Measurements from ENCODE around the gene BRIX1.
"Not testable (repeated sequence)": the region's sequence is repeated elsewhere in the genome, so short reads cannot be mapped to it uniquely, and the experiment has no call there.

The BRIX1 gene

GRCh38 chr5:34914671-34915138 is 806 bp upstream of the BRIX1 start:
- peak; percentile 24 for DNase-seq (ENCODE audit: low spot score)

- no peak for DNase-seq (ENCODE audit: low spot score)
Observed at GRCh38 chr5:34915856-34916192, 313 bp downstream of the BRIX1 start.

DNA sequence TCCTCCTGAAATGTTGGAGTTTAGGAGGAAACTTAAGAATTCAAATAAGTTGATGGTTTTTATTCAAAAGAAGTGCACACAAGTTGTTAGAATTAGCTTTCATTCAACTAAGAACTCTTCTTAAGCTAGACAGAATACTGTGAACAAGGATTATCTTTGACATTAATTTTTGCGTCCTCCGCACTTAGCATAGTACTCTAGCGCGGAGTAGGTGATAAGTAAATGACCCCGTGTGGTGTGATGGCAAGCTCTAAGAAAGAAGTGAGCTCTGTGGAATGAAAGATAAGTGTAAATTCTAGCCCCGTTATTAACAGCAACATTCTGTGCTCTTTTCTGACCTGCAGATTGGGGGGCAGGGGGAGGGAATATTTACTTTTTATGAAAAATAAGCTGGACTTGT is 1.0 kb downstream of the BRIX1 start:
- no peak for DNase-seq (ENCODE audit: low spot score)

DNA sequence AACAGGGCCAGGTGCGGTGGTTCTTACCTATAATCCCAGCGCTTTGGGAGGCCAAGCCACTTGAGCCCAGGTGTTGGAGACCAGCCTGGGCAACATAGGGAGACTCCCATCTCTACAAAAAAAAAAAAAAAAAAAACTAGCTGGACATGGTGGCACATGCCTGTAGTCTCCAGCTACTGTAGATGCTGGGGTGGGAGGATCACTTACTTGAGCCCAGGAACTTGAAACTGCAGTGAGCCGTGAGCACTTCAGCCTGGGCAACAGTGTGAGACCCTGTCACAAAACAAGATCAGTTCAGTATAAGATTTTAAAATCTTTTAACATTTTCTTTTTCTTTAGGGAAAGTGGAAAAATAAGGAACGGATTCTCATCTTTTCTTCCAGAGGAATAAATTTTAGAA is 2.5 kb downstream of the BRIX1 start:
- no peak for DNase-seq (ENCODE audit: low spot score)

DNA sequence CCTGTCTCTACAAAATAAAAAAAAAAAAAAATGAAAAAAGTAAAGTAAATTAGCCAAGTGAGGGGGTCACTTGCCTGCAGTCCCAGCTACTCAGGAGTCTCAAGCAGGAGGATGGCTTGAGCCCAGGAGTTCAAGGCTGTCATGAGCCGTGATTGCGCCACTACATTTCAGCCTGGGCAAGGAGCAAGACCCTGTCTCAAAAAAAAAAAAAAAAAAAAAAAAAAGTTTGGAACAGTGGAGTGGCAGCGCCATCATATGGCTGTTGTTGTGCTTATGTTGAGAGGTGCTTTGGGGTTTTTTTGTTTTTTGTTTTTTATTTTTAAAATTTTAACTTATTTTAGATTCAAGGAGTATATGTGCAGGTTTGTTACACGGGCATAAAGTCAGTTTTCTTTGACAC is 3.6 kb downstream of the BRIX1 start:
- DNase-seq (ENCODE audit: low spot score) = no peak

GRCh38 chr5:34923256-34923655 is 7.7 kb downstream of the BRIX1 start:
- not testable (repeated sequence) for DNase-seq (ENCODE audit: low spot score)

DNA sequence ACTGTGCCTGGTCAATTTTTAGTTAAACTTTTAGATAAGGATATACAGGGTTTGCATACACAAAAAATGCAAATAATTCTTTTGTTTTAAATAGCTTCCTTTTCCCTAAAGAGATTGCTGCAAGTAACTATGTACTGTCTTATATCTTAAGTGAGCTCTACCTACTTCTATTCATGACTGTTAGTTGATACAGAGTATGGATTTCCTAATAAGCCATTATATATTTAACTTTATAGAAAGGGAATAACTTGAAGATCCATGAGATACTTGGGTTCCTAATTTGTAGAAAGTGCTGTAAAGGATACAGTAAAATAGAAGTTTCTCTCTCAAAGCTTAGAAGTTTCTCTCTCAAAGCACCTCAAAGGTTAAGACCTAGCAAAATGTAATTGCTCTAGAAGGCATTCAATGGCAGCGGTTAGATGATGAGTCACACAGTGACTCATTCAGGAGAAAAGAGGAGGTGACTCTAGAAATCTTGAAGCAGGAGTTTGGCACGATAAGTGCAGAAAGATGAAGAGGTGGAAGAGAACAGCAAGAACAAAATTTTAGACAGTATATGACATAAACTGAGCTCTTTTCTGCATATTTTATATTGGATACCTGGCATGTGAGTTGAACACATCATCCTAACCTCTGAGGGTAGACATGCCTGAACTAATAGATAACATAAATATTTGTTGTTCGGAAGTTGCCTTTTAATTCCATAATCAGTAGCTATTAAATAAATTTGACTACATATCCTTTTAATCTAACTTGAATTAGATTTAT is 8.4 kb downstream of the BRIX1 start:
- peak; percentile 66 for DNase-seq (ENCODE audit: low spot score)

- DNase-seq (ENCODE audit: low spot score) = no peak
Observed at GRCh38 chr5:34924462-34924765, 8.9 kb downstream of the BRIX1 start.

GRCh38 chr5:34926318-34926888 is 10.9 kb downstream of the BRIX1 start:
- DNase-seq (ENCODE audit: low spot score) = no peak

GRCh38 chr5:34927785-34928184 is 12.3 kb downstream of the BRIX1 start:
- DNase-seq (ENCODE audit: low spot score) = no peak

GRCh38 chr5:34928267-34928666 is 12.8 kb downstream of the BRIX1 start:
- DNase-seq (ENCODE audit: low spot score) = no peak

- DNase-seq (ENCODE audit: low spot score) = peak; percentile 94
Observed at GRCh38 chr5:34929134-34929719, 13.7 kb downstream of the BRIX1 start, which contains the start of gene DNAJC21. TSS of gene DNAJC21 (plus strand) at chr5:34929559. CDS start at chr5:34929820, 261 bp downstream.

- DNase-seq (ENCODE audit: low spot score) = peak; percentile 76
Observed at GRCh38 chr5:34929720-34930461, 14.4 kb downstream of the BRIX1 start.

DNA sequence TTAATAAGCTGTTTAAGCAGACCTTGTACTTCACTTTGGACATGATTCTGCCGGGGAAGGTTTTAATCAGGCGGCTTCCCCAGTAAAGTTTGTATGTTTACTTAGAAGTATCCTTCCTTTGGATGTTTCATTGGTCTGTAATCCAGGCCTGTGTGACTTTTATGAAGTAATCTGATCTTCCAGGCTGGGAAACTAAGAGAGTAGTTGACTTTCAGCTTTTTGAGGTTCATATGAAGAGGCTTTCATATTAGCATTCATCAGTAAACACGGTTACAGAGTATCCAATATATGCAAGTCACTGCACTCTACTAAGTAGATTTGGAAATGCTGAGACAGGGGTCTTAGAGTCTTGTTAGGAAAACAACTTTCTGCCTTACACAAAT is 14.9 kb downstream of the BRIX1 start:
- peak; percentile 26 for DNase-seq (ENCODE audit: low spot score)

DNA sequence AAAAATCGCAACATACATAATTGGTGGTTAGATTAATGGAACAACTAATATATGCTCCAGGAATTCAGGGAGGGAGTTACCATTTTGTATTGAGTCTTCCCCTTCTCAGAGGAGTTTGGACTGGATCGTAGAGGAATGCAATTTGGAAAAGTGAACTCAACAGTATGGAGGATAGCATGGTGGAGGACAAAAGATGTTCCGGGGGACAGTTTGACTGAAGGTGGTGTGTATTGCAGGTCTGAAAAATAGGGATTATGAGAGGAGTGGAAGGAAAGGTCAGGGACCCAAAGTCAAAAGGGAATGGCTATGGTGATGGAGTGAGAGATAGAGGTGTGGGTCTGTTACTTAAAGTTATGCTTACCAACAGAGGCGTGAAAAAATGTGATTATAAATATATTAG is 15.4 kb downstream of the BRIX1 start:
- DNase-seq (ENCODE audit: low spot score) = no peak

DNA sequence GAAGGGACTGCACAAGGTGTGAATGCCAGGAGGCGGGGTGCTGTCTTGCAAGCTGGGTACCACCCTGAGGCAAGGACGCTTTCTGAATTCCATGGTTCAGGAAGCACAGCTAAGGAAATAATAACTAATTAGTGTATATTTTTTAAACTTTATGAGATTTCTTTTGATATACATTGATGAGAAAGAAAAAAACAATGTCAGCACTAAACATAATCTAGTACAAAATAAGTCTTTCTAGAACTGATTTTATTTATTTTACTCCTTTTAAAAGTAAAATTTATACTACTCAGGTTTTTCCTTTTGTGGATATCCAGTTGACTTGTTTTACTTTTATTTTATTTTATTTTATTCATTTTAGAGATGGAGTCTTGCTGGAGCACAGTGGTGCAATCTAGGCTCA is 17.4 kb downstream of the BRIX1 start:
- DNase-seq (ENCODE audit: low spot score) = no peak

GRCh38 chr5:34941936-34942335 is 26.4 kb downstream of the BRIX1 start:
- DNase-seq (ENCODE audit: low spot score) = no peak

GRCh38 chr5:34944044-34944443 is 28.5 kb downstream of the BRIX1 start:
- DNase-seq (ENCODE audit: low spot score) = no peak

- no peak for DNase-seq (ENCODE audit: low spot score)
Observed at GRCh38 chr5:34944460-34945047, 29.0 kb downstream of the BRIX1 start.

GRCh38 chr5:34957321-34957720 is 41.8 kb downstream of the BRIX1 start:
- no peak for DNase-seq (ENCODE audit: low spot score)

DNA sequence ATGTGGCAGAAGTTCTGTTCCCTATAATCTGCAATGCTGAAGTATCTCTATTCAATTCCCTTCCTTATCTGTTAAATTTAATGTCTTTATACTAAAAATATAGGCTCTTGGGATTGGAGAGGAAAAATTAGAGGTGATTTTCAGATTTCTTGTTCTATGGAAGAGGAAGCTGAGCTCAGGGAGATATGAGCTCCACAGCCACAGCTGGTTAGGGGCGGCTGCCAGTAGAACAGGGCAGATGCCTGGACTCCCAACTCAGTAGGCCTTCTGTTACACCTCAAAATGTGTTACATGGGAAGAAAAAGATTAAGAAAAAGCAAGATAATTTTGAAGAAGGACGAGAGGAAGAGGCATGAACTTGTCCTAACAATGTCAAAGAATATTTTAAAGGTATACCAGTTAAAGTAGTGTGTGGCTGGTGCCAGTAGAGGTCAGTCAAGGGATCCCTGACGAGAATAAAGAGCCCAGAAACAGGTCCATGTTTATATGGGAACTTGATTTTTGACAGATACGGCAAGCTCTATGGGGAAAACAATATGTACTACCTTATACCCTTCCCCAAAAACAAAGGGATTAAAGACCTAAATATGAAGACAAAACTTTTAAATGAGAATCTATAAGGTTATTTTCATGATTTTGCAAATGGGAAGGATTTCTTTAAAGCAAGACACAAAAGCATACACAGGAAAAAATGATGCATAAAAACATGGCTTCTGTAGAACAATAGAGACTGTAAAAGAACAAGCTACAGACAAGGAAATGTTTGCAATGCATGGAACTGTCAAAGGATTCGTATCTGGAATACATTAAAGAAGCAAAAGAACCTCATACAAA is 42.6 kb downstream of the BRIX1 start:
- peak; percentile 51 for DNase-seq (ENCODE audit: low spot score)

GRCh38 chr5:34959323-34959722 is 43.8 kb downstream of the BRIX1 start:
- DNase-seq (ENCODE audit: low spot score) = peak; percentile 11
